DOHH2 (cell line): Measurements from ENCODE around the gene CDC6.

ENCODE experiments used
- H3F3A ChIP-seq: fragments of 200-600 bp; sonication (generic), shearing (Covaris generic); 2 replicates; pipeline ENCODE4 v1.6.0; 2016; ENCODE audit warnings: antibody characterized with exemption, mild to moderate bottlenecking; ENCODE audit not compliant: control insufficient read depth, insufficient read depth
- H3K27ac ChIP-seq: fragments of 200-600 bp; sonication (generic); 2 replicates; pipeline ENCODE4 v1.5.1; 2014; ENCODE audit warnings: low read depth, mild to moderate bottlenecking, low read length, moderate library complexity
- H3K27me3 ChIP-seq: fragments of 200-600 bp; sonication (generic); 2 replicates; pipeline ENCODE4 v1.6.1; 2014; ENCODE audit warnings: mild to moderate bottlenecking, low read length, mixed read lengths; ENCODE audit not compliant: control insufficient read depth
- H3K36me3 ChIP-seq: fragments of 200-600 bp; sonication (generic); 2 replicates; pipeline ENCODE4 v1.6.1; 2014; ENCODE audit warnings: mild to moderate bottlenecking, low read length, moderate library complexity, mixed read lengths; ENCODE audit not compliant: control insufficient read depth
- H3K4me1 ChIP-seq: fragments of 200-600 bp; sonication (generic); 2 replicates; pipeline ENCODE4 v1.6.1; 2014; ENCODE audit warnings: mild to moderate bottlenecking, low read length, mixed read lengths; ENCODE audit not compliant: control insufficient read depth
- H3K4me2 ChIP-seq: fragments of 200-600 bp; sonication (generic); 2 replicates; pipeline ENCODE4 v1.6.0; 2014; ENCODE audit warnings: mild to moderate bottlenecking, low read length, moderate library complexity
- H3K4me3 ChIP-seq: fragments of 200-600 bp; sonication (generic); 2 replicates; pipeline ENCODE4 v1.5.1; 2014; ENCODE audit warnings: mild to moderate bottlenecking, low read length, mixed read lengths
- H3K79me2 ChIP-seq: fragments of 200-600 bp; sonication (generic); 2 replicates; pipeline ENCODE4 v1.6.1; 2014; ENCODE audit warnings: mild to moderate bottlenecking, low read length, mixed read lengths; ENCODE audit not compliant: control insufficient read depth
- H3K9me2 ChIP-seq: fragments of 200-600 bp; sonication (generic); replicated peaks from 2 replicates; pipeline ENCODE4 v1.6.1; 2014; ENCODE audit warnings: mild to moderate bottlenecking, low read length, mixed read lengths; ENCODE audit not compliant: control insufficient read depth
- H3K9me3 ChIP-seq: fragments of 200-600 bp; sonication (generic); 2 replicates; pipeline ENCODE4 v1.6.1; 2014; ENCODE audit warnings: antibody characterized with exemption, low read length, mixed read lengths; ENCODE audit not compliant: control insufficient read depth, insufficient read depth
- H4K20me1 ChIP-seq: fragments of 200-600 bp; sonication (generic); 2 replicates; pipeline ENCODE4 v1.6.0; 2014; ENCODE audit warnings: low read depth, mild to moderate bottlenecking, antibody characterized with exemption, low read length, moderate library complexity; ENCODE audit not compliant: control insufficient read depth, insufficient read depth
- CTCF ChIP-seq: fragments of 200-600 bp; sonication (generic); IDR thresholded peaks from one replicate; pipeline ENCODE4 v1.5.1; 2014; ENCODE audit warnings: antibody characterized with exemption, mild to moderate bottlenecking, low read depth, low read length; ENCODE audit not compliant: poor library complexity, severe bottlenecking
- EZH2phosphoT487 ChIP-seq: fragments of 200-600 bp; sonication (generic); IDR thresholded peaks from 2 replicates; pipeline ENCODE4 v1.6.1; 2017; ENCODE audit warnings: borderline replicate concordance, mild to moderate bottlenecking, antibody characterized with exemption, low read length, moderate library complexity, mixed read lengths

CDC6 gene

GRCh38 chr17:40330850-40331470 is 43.3 kb downstream of the CDC6 start:
- Histone ChIP-seq H3K4me2 (no peak overlapping the region), H3K27ac (no peak overlapping the region), H3F3A (no peaks in the 10 kb centered on the region), H3K9me3 (no peaks in the 10 kb centered on the region), H3K4me3 (no peak overlapping the region), H3K27me3 (no peaks in the 10 kb centered on the region), H3K4me1 (peaks cover 38% of the 10 kb centered on the region), H3K9me2 (no peaks in the 10 kb centered on the region), H3K36me3 (peaks cover 14% of the 10 kb centered on the region), H3K79me2 (peaks cover 44% of the 10 kb centered on the region), H4K20me1 (peaks cover 28% of the 10 kb centered on the region)
- TF ChIP-seq EZH2phosphoT487, result no peak
- TF ChIP-seq CTCF, result no peak

- Histone ChIP-seq H3K4me1 (peaks cover 28% of the 10 kb centered on the region), H3K79me2 (peaks cover 33% of the 10 kb centered on the region), H3K4me3 (no peak overlapping the region), H3K4me2 (no peak overlapping the region), H3K27me3 (no peaks in the 10 kb centered on the region), H3K36me3 (peaks cover 14% of the 10 kb centered on the region), H3K9me3 (no peaks in the 10 kb centered on the region), H3K27ac (no peak overlapping the region), H4K20me1 (peaks cover 17% of the 10 kb centered on the region; the same call in 1 of the 2 replicates), H3F3A (no peaks in the 10 kb centered on the region), H3K9me2 (no peaks in the 10 kb centered on the region)
- TF ChIP-seq CTCF, result no peak
- no peak for TF ChIP-seq EZH2phosphoT487
Measured at GRCh38 chr17:40331743-40332641, 44.3 kb downstream of the CDC6 start.

GRCh38 chr17:40333781-40334448 is 46.2 kb downstream of the CDC6 start:
- Histone ChIP-seq H3K9me2 (no peaks in the 10 kb centered on the region), H3F3A (no peaks in the 10 kb centered on the region), H3K79me2 (peaks cover 19% of the 10 kb centered on the region), H4K20me1 (peaks cover 3% of the 10 kb centered on the region; the same call in 1 of the 2 replicates), H3K4me3 (no peak overlapping the region), H3K27ac (no peak overlapping the region), H3K36me3 (peaks cover 17% of the 10 kb centered on the region), H3K4me1 (peaks cover 32% of the 10 kb centered on the region), H3K27me3 (no peaks in the 10 kb centered on the region), H3K9me3 (no peaks in the 10 kb centered on the region), H3K4me2 (no peak overlapping the region)
- TF ChIP-seq CTCF (no peak), EZH2phosphoT487 (no peak)
